HFF-Myc (cell line): ENCODE data around the gene LNP1.

Experiments
- DNase-seq: peaks from one replicate; pipeline ENCODE4 v3.0.0-alpha.2; 2011; ENCODE audit warnings: low read depth; ENCODE audit errors: extremely low read depth
- H3K4me3 ChIP-seq: replicated peaks from 2 replicates; pipeline ENCODE4 v1.5.1; 2011; ENCODE audit warnings: low read depth, mild to moderate bottlenecking, control low read depth, low read length
- TF ChIP-seq, protein P1 (sequence below): IDR thresholded peaks from 2 replicates; pipeline ENCODE4 v1.5.1; 2012; ENCODE audit warnings: mild to moderate bottlenecking, low read depth, low read length, control low read depth; ENCODE audit errors: missing control alignments

LNP1 gene

DNA sequence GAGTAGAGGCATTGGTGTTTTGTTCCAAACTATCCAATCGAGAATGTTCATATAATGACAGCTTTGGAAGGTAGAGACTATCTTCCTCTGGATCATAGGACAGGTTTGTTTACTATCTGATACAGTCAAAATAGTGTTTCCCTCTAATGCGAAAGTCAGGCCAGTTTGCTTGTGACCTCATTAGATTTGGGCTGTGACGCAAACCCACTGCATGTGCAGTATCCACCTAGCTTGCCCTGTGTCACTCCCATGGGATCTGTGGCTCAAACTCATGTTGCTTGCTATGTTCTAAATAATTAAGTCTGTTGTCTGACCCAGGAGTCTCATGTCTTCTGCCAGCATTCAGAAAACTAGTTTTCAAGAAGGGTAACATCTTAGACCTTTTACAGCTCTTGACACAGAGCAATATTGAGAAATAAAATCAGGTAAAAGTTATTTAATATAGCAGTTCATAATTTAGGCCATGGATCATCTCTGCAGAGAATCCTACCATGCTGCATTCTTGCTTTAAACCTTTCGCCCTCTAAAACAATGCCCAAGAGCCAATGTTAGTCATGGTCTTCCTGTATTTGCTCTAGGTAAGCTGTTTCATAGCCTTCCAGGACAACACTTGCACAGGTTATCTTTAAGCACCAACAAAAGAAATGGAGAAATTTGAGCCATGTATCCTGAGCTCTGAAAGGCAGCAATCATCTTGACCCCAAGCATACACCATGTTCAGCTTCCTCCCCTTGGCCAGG, 40.4 kb upstream of the LNP1 start:
- H3K4me3 ChIP-seq, result no peak overlapping the region
- TF ChIP-seq, protein P1, sequence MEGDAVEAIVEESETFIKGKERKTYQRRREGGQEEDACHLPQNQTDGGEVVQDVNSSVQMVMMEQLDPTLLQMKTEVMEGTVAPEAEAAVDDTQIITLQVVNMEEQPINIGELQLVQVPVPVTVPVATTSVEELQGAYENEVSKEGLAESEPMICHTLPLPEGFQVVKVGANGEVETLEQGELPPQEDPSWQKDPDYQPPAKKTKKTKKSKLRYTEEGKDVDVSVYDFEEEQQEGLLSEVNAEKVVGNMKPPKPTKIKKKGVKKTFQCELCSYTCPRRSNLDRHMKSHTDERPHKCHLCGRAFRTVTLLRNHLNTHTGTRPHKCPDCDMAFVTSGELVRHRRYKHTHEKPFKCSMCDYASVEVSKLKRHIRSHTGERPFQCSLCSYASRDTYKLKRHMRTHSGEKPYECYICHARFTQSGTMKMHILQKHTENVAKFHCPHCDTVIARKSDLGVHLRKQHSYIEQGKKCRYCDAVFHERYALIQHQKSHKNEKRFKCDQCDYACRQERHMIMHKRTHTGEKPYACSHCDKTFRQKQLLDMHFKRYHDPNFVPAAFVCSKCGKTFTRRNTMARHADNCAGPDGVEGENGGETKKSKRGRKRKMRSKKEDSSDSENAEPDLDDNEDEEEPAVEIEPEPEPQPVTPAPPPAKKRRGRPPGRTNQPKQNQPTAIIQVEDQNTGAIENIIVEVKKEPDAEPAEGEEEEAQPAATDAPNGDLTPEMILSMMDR, result no peak
- no peak for DNase-seq

DNA sequence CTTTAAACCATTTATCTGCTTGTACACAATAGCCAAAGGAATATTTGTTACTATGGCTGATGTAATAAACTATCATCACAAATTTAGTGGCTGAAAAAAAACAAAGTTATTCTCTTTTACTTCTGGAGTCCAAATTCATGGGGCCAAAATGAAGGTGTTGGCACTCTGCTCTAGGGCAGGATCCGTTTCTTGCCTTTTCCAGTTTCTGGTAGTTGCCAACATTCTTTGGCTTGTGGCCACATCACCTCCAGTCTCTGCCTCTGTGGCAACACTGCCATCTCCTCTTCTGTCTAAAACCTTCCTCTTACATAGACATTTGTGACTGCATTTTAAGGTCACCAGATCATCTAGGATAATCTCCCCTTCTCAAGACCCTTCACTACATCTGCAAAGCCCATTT, 39.4 kb upstream of the LNP1 start:
- TF ChIP-seq, protein P1, result no peak
- no peak overlapping the region for H3K4me3 ChIP-seq
- no peak for DNase-seq

DNA sequence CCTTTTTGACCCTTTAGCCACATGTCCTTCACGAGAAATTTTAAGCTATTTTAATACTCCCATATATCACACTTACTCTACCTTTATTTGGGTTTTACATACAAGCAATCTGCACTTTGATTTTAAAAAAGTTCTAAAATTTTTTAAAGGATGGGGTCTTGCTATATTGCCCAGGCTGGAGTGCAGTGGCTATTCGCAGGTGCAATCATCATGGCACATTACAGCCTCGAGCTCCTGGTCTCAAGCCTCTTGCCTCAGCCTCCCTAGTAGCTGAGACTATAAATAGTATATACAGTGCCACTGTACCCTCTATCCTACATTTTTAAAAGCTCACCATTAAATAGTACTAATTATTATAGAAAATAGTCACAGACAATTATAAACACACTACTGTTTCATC, 36.9 kb upstream of the LNP1 start:
- TF ChIP-seq, protein P1, result no peak
- no peak overlapping the region for H3K4me3 ChIP-seq
- DNase-seq, result no peak

DNA sequence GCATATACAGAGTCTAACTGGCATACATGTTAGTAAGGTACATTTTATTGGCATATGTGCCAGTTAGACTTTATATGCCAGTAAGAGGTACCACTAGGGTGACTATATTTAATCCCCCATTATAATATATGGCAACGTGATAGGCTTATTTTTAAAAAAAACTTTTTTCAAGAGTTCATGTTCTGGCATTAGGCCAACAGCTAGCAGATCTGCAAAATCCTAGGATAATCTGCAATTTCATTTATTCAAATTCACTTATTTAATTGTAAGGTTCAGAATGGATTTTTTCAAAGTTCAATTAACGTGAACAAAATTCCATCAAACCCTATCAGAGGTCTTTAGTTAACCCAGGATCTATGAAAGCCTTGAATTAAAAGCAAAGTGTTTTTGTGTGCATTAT, 34.9 kb upstream of the LNP1 start:
- TF ChIP-seq, protein P1, result no peak
- no peak overlapping the region for H3K4me3 ChIP-seq
- DNase-seq, result no peak

DNA sequence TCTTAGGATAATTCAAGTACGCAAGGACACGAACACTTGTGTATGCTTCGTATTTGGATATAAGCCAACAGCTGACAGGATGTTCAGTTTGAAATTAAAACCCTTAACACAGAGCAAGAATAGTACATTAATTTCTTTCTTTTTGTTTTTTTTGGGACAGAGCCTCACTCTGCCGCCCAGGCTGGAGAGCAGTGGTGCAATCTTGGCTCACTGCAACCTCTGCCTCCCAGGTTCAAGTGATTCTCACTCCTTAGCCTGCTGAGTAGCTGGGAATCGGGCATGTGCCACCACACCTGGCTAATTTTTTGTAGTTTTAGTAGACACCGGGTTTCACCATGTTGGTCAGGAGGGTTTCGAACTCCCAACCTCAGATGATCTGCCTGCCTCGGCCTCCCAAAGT, 32.9 kb upstream of the LNP1 start:
- H3K4me3 ChIP-seq, result no peak overlapping the region
- DNase-seq, result no peak
- TF ChIP-seq, protein P1, result no peak

DNA sequence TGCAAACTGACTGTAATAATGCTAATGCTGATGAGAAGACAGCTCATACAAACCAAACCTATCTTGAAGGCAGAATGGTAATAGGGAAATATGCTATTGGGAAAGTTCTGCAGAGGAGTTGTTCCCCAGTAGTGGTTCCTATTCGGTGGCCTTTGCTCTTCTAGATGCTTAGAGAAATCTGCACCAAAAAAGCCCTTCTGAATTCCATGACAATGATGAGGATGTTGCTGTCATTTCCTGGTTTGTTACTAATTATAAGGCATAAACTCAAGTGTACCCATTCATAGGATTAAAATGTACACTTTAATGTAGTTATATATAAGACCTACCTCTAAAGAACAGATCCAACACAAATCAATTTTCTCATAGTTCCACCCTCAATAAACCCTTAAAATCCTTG, 30.6 kb upstream of the LNP1 start:
- TF ChIP-seq, protein P1, result no peak
- no peak overlapping the region for H3K4me3 ChIP-seq
- no peak for DNase-seq

DNA sequence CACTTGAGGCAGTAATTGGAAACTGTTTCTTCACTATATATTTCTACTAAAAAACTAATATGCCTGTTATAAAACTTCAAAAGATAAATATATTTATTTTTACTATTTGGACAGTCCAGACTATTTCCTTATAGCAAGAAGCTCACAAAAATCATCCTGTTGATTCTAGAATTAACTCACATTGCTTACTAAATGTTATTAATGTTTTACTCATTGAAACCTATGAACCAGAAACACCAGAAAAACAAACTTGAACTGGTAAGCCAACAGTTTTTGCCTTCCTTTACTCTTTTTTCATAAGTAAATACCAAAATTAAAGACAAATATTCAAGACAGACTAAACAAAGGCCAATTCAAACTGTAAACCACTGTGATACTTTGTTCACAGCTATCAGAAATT, 26.8 kb upstream of the LNP1 start:
- TF ChIP-seq, protein P1, result no peak
- no peak for DNase-seq
- H3K4me3 ChIP-seq, result no peak overlapping the region
